M059J (cell line): ENCODE results near the gene IGFL4. TPM values are rescaled to one million over a fixed set of nuclear protein-coding genes. Genes with fewer than 3 reads are reported as not detected.

Experiments used
- DNase-seq: peaks from one replicate; pipeline ENCODE4 v3.0.0-alpha.2; 2012; ENCODE audit warnings: low read depth
- total RNA-seq: library from RNA; depleted of rRNA; stranded (reverse); fragments of >200 nt; shearing (Covaris generic); gene quantifications from 2 replicates; pipeline ENCODE4 v1.2.3, GENCODE V29; 2014

The IGFL4 gene
- total RNA-seq, 1 experiment from 2014 or later, result not detected

DNA sequence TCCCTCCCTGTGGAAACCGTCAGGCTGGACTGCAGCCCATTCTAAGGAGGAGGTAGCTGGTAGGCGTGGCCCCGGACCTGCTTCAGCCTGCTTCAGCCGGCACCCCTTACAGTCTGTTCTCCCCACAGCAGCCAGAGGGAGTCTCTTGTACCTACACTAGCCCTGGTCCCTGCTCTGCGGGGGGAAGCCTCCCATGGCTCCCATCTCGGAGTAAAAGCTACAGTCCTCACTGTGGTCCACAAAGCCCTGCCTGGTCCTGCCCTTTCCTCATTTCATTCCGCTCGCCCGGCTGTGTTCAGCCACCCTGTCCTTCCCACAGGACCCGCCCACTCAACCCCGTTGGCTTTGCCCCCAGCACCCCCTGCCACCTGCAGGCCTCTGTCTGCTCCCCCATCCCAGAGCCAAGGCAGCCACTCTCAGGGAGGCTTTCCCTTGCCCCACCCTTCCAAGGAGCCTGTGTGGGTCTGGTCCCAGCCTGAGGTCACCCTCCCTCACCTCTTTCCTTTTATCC lies 19.2 kb downstream of the IGFL4 start:
- DNase-seq, result no peak

DNA sequence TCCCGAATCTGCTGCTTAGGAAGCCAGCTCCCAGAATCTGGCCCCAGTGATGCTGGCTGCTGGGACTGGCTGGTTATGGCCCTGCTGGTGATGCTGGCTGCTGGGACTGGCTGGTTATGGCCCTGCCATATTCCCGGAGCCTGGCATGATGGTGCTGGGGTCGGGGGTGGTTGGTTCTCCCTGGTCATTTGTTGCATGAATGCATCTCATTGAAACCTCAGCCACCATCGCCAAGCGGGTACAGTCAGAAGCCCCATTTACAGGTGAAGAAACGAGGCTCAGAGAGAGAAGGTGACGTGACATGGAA lies 20.0 kb downstream of the IGFL4 start:
- DNase-seq, result no peak

DNA sequence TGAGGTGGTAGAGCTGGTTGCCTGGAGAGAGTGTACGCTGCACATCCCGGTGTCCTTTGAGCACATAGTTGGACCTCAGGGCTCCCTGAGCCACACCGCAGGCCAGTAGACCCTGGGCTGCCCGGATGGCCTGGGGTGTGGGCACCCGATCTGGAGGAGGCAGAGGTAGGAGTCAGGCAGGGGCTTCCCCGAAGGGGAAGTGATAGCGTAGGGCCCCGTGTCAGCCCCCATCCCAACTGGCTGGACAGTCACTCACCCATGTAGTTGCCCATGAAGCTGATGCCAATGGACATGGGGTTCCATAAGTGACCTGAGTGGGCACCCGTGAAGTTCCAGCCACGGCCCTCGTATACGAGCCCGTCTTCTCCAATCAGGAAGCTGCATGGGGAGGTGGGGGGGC lies 21.5 kb downstream of the IGFL4 start:
- no peak for DNase-seq

DNA sequence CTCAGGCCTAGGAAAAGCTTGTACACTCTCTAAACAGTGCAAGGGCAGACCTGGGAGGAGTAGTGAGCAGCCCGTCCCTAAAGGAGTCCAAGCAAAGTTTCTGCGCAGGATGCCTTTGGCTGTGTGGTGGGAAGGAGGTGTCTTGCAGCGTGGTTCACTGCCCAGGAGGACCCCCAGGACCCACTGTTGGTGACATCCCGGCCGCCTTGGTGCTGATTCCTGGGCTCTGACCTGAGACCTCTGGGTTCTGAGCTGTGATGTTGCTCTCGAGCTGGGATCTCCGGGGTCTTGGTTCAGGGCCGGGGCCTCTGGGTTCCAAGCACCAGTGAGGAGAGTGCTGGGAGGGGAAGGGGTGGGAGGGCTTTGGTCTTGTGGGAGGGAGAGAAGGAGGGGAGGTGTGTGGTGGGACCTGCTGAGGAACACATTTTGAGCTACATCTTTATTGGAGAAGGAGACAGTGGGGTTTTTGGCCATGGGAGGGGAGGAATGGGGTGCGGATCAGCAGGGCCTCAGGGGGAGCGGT lies 22.0 kb downstream of the IGFL4 start:
- DNase-seq, result no peak

DNA sequence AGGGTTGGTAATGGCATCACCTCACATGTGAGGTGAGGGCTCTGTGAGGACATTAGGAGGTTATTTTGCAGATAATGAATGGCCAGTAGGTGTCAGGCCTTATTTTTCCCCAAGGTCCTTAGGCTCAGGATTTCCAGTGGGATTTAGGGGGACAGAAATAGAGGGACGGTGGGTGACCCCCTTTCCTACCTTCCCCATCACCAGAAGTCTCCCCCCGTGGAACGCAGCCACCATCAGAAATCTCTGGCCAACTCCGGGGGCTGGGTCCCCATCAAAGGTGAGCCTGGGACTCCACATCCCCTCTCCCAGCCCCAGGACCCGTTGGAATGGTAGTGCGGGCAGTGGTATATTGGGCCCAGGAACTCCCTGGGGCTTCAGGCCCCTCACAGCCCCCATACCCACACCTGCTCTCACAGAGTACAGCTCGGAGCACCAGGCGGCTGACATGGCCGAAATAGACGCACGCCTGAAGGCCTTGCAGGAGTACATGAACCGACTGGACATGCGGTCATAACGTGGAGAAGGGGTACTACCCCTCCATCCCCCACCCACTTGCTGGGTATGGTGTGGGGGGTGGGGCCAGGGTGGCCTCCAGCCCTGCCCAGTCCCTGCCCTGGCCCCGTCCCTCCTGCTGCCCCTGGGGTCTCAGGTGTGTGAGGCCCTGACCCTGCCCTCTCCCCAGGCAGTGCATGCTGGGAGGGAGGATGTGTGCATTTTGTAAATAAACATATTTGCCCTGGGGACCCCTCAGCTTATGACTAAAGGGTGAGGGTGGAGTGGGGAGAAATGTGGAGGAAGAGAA lies 22.7 kb downstream of the IGFL4 start:
- DNase-seq, result no peak

DNA sequence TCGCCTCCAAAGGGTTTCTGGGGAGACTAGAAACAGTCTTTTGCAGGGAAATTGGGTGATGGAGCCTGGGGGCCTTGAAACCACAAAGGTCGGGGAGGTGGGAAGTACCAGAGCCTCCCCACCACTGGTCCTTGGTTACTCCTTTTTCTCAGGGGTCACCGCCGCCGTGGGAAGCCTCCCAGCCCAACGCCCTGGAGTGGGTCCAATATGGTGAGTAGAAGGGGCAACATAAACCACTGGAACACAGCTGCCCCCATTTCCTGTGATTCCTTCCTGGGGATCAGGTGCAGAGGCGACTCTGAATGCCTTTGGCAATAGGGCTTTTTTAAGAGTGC lies 23.7 kb downstream of the IGFL4 start:
- DNase-seq, result no peak

DNA sequence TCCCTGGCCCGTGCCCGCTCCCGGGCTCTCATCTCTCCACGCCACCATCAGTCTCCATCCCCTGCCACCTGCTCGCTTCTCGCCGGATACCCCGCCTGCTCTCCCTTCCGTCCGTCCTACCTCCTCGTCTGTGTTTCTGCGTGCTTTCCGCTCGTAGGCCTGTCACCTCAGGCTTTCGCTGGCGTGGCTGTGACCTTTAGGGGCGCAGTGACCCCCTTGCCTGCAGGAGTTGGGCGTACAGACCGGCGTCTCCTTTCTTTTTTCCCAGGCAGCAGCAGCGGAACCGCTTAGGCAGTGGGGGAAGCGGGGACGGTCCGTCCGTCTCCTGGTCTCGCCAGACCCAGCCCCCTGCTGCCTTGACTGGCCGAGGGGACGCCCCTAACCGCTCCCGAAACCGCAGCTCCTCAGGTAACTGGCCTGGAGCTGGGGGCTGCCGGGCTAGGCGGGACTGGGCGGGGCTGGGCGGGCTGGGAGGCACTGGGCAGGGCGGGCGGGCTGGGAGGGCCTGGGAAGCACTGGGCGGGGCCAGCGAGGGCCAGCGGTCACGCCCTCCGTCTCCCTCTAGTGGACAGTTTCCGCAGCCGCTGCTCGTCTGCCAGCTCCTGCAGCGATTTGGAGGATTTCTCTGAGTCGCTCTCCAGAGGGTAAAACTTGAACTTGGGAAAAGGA lies 24.2 kb downstream of the IGFL4 start:
- DNase-seq, result peak; percentile 75

DNA sequence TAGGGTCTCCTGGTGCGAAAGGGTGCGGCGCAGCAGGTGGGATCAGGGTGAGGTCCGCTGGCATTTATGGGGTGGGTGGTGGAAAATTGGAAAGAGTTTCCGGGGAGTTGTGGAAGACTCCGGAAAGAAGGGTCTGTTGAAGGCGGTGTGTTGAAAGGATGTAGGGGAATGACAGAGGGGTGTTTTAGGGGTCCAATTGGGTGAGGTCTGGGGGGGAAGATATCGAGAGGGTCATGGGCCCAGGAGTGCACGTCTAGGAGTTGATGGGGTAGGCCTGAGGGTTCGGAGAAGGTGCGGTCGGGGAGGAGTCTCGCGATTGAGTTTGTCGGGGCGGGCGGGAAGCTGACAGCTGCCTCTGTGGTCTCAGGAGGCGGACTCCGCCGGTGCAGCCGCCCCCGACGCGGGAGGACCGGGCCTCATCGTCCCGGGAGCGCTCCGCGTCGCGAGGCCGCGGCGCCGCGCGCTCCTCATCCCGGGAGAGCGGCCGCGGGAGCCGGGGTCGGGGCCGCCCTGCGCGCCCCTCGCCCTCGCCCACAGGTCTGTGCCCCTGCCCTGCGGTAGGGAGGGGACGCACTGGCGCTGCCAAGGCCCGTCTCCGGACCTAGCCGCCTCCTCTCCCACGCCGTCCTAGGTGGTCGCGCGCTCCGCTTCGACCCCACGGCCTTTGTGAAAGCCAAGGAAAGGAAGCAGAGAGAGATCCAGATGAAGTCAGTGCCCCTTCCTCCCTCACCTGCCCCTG lies 24.9 kb downstream of the IGFL4 start:
- no peak for DNase-seq

DNA sequence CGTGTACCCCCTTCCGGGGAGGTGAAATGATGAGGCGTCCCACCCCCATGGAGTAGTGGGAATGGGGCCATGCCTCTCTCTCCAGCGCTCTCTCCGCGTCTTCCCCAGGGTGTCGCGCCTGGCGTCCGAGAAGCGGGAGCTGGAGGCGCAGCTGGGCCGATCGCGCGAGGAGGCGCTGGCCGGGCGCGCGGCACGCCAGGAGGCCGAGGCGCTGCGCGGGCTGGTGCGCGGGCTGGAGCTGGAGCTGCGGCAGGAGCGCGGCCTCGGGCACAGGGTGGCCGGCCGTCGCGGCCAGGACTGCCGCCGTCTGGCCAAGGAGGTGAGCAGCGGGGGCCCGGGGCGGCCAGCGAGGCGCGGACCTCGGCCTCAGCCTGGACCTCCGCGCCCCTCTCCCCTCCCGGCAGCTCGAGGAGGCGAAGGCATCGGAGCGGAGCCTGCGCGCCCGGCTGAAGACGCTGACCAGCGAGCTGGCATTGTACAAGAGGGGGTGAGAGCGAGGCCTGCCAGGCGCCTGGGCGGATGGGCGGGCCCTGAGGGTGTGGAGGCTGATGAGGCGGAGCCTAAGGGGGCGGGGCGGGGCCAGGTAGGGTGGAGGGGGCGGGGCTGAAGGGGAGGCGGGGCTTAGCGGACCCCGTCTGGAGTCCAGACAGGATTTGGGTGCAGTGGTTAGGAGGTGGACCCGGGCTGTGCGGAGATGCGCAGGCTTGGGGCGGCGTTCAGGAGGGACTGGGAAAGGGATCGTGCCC lies 25.7 kb downstream of the IGFL4 start:
- DNase-seq, result peak; percentile 64

DNA sequence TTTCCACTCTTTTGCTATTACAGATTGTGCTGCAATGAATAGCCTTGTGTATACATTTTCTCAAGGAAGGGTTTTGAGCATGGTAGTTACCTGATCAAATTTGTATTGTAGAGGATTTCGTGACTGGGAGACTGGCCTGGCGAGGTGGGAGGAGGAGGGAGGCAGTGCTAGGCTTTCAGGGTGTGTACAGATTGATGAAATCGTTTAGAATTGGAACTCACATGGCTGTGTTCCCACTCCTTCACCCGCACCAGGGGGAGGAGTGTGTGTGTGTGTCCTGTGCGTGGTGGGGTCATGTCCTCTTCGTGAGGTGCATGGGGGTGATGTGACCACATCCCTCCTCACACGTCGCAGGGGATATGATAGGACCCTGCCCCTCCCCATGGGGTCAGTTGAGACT lies 26.3 kb downstream of the IGFL4 start:
- DNase-seq, result no peak

DNA sequence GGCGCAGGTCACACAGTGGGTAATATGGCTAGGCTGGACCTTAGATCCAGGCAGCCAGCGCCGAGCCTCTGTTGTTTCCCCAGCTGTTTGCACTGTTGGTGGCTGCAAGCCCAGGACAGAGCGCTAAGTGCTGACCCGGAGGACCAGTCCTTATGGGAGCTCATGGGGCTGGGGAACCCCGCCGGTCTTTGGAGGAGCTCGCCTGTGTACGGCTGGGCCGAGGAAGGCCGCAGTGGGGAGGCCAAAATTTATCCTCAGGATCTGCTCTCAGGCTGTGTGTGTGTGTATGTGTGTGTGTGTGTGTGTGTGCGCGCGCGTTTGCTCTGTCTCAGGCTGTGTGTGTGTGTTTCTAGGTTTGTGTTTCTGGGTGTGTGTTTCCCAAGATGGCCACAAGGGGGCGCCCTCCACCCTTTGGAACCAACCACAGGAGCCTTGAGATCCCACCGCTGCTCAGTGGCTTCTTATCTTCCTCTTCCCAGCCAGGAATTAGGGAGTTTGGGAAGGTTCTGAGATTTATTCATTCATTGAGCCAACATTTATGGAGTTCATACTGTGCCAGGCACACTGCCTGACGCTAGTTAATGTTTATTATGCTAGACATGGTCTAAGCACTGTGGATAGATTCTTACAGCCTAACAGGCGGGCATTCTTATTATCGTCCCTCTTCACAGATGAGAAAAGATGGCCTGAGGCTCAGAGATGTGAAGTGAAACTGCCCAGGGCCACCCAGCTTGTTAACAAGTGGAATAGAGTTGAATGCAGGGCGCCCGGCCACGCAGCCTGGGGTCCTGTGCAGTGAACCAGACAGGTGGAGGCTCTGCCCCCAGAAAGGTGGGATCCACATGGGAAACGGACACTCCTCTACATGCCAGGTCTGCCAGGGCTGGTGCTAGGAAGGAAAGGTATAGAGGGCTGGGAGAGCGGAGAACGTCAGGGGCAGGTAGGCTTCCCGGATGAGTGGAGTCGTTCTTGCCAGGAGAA lies 31.0 kb downstream of the IGFL4 start:
- DNase-seq, result peak; percentile 58

DNA sequence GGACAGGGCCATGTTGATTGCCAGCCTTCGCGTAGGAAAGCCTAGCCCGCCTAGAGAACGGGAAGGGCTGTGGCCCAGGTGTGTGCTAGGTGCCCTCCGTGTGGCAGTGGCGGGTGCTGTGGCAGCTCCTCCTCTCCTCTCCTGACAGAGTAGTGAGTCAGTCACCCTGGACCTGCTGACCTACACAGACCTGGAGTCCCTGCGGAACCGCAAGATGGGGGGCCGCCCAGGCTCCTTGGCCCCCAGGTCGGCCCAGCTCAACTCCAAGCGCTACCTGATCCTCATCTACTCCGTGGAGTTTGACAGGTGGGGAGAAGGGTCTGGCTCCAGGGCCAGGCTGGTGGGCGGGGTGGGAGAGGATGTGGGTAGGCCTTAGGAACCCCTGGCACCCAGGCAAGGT lies 34.4 kb downstream of the IGFL4 start:
- no peak for DNase-seq

DNA sequence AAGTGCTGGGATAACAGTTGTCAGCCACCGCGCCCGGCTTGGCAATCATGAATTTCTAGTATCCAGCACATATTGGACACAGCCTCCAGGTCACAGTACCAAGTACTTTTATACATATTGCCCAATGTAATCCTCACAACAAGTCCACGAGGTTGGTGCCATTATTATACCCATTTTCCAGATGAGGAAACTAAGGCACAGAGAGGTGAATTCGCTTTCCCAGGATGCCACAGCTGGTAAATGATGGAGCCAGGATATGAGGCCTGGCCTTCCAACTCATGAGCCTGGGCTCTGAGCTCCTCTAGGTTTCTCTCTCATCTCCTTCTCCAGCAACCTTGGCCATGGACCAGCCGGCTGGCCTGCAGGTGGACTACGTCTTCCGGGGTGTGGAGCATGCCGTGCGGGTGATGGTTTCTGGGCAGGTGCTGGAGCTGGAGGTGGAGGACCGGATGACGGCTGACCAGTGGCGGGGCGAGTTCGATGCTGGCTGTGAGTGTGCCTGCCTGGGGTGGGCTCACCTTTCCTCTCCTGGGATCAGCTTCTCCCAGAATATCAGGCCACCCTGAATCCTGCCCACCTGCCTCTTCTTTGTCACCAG lies 38.0 kb downstream of the IGFL4 start:
- no peak for DNase-seq

DNA sequence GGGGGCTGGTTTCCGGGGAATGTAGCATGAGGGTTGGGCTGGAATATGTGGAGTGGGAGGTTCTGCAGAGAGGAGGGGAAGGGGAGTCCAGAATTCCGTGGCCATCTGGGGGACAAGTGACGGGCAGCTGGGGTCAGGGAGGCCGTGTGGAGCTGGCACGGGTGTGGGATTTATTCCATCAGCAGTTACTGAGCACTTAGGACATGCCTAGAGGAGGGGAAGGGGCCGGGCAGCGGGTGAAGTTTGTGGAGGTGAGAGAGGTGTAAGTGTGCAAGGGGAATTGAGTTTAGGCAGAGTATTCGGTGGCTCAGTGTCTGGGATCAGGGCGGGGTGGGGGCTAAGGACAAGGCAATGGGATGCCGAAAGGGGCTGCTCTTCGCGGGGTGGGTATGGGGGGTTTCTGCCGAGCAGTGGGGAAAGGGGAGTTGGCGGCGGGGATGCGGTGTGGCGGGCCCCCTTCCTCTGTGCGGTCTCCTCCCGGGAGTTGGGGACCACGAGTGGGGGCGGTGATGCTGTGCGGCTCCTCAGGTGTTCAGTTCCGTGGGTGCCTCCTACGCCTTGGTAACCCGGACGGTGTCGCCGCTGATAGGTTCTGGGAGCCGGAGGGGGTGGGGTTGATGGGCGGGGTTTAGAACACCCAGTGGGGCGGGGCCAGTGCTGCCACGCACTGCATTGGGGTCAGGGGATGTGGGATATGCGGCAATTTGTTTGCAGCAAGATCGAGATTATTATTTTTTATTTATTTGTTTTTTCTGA lies 40.1 kb downstream of the IGFL4 start:
- DNase-seq, result no peak

DNA sequence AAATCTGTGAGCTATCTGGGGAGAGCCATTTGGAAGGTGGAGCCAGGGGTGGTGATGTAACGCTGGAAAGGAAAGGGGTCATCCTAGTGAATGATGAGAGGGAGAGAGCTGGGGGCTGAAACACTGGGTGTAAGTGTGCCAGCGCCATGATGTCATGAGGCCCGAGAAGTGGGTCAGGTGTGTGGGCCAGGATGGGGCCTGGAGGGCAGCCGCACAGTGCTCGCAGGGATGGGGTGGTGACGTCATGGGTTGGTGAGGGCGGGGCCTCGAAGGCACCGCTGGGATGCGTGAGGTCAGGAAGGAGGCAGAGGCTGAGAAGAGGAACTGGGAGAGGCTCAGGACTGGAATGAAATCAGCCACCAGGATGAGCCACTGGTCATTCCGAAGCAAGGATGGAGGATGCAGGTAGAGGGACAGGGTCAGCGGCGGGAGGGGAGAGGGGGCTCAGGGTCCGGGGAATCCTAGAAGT lies 41.1 kb downstream of the IGFL4 start:
- DNase-seq, result no peak

DNA sequence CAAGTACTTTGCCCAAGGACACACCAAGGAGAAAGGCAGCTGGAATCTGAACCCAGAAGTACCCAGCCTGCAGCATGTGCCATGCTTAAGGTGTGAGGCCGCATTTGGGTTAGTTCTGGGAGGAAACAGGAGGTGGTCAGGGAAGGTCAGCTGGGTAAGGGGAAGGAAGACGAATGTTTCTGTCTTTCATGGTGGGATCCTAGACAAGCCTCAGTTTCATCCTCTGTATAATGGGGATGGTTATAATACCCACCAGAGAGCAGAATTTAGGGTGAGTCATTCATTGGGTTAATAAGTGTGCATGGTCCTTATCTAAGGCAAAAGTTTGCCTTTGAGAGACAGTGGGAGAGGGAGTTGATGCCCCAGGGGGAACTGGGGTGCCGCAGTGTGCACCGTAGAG lies 42.0 kb downstream of the IGFL4 start:
- DNase-seq, result no peak

DNA sequence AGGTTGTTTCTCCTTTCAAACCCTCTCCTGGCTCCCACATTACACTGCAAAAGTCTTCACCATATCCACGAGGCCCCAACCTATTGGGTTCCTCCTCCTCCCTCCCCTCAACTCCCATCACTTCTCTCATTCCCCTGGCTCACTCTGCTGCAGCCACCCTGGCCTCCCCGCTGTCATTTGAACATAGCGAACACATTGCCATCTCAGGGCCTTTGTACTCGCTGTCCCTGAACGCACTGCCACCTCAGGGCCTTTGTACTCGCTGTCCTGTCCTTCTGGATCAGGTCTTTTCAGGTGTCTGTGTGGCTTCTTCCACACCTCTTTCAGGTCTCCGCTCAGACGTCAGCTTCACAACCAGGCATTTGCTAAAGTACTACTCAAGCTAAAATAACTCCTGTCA lies 43.9 kb downstream of the IGFL4 start:
- no peak for DNase-seq

DNA sequence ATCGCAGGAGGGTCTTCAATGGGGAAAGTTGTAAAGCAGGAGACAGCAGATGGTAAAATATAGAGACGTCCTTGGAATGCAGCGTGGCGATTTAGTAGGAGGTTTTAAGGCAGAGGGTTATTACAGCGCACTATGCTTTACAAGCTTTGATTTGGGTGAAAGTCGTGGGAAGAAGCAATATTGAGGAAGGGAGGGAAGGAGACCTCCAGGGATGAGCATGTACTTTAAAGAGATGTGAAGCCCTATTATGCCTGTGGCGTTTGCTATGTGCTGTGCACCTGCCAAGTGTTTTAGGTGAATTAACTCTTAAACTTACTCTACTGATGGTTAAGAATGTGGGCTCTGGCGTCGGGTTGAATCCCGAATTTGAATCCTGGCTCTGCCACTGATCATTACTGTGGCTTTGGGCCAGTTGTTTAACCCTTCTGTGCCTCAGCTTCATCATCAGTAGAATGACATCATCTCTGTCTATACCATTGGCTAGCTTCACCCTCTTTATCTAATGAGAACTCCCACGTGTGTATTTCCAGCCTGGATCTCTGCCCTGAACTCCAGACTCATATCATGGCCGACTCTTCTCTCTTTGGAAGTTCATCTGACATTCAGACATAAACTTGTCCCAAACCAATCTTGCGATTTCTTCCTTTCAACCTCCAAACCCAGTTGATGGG lies 45.0 kb downstream of the IGFL4 start:
- DNase-seq, result no peak
